HG02973 (cell line): ENCODE measurements around the gene SEMA3B.
"Not testable (repeated sequence)": the region's sequence is repeated elsewhere in the genome, so short reads cannot be mapped to it uniquely, and the experiment has no call there.

ENCODE experiments used
- ATAC-seq: cut with Tn5 transposase; IDR thresholded peaks from one replicate; pipeline ENCODE4 v1.9.1; 2021; ENCODE audit warnings: moderate library complexity; ENCODE audit not compliant: unreplicated experiment

Gene SEMA3B

GRCh38 chr3:50268703-50269451 lies at the start of gene SEMA3B:
TSS of gene SEMA3B (plus strand) at chr3:50269147. CDS start at chr3:50269241, 94 bp downstream.
- ATAC-seq = no peak

- no peak for ATAC-seq
These were observed 49.7 kb upstream of the SEMA3B start for GRCh38 chr3:50219285-50219684.

- no peak for ATAC-seq
These were observed 48.8 kb upstream of the SEMA3B start for GRCh38 chr3:50220109-50220508.

GRCh38 chr3:50221051-50221410 lies 47.9 kb upstream of the SEMA3B start:
- ATAC-seq = no peak

GRCh38 chr3:50221411-50222168 lies 47.4 kb upstream of the SEMA3B start:
- no peak for ATAC-seq

- ATAC-seq = no peak
These were observed 46.8 kb upstream of the SEMA3B start for GRCh38 chr3:50222169-50222528.

- no peak for ATAC-seq
These were observed 44.3 kb upstream of the SEMA3B start for GRCh38 chr3:50224639-50225038.

- ATAC-seq = peak; percentile 6
These were observed 42.0 kb upstream of the SEMA3B start for GRCh38 chr3:50226888-50227389.

GRCh38 chr3:50227390-50228183 lies 41.4 kb upstream of the SEMA3B start:
- ATAC-seq = peak; percentile 78

- ATAC-seq = not testable (repeated sequence)
These were observed 40.7 kb upstream of the SEMA3B start for GRCh38 chr3:50228184-50228763.

- ATAC-seq = no peak
These were observed 39.5 kb upstream of the SEMA3B start for GRCh38 chr3:50229490-50229889.

- no peak for ATAC-seq
These were observed 38.7 kb upstream of the SEMA3B start for GRCh38 chr3:50230104-50230793.

GRCh38 chr3:50230794-50231125 lies 38.2 kb upstream of the SEMA3B start:
- no peak for ATAC-seq

GRCh38 chr3:50231581-50231980 lies 37.4 kb upstream of the SEMA3B start:
- ATAC-seq = no peak

- no peak for ATAC-seq
These were observed 36.6 kb upstream of the SEMA3B start for GRCh38 chr3:50232303-50232702.

GRCh38 chr3:50233176-50233575 lies 35.8 kb upstream of the SEMA3B start:
- no peak for ATAC-seq

GRCh38 chr3:50235716-50236483 lies 33.0 kb upstream of the SEMA3B start, which contains the start of gene GNAI2:
TSS of gene GNAI2 (plus strand) at chr3:50236204. CDS start at chr3:50236336, 132 bp downstream.
- peak; percentile 86 for ATAC-seq

GRCh38 chr3:50236484-50237132 lies 32.3 kb upstream of the SEMA3B start:
- no peak for ATAC-seq

GRCh38 chr3:50237133-50237651 lies 31.8 kb upstream of the SEMA3B start:
- ATAC-seq = no peak
